BJ (cell line): ENCODE measurements around the gene MTCH1. TPM values are rescaled to one million over a fixed set of nuclear protein-coding genes. Genes with fewer than 3 reads are reported as not detected.

Experiments
- CTCF ChIA-PET: fragments of 350-600 bp; formaldehyde crosslinking; extraction: SDS; loops from one replicate; lab custom pipeline; 2021; ENCODE audit warnings: antibody characterized with exemption, inconsistent platforms; lab: Yijun Ruan, JAX
- POLR2A ChIA-PET: fragments of 300-600 bp; sonication (Branson Sonifier 250); formaldehyde crosslinking; extraction: SDS; loops from one replicate; lab custom pipeline; 2021; ENCODE audit warnings: antibody characterized with exemption; lab: Charles Lee
- DNase-seq: peaks from one replicate; pipeline ENCODE4 v3.0.0-alpha.2; 2011; ENCODE audit warnings: low read depth
- H3K27me3 ChIP-seq: 2 replicates; pipeline ENCODE4 v1.6.0; 2011; ENCODE audit warnings: low read length; ENCODE audit not compliant: control insufficient read depth, insufficient read depth
- H3K36me3 ChIP-seq: 2 replicates; pipeline ENCODE4 v1.5.1; 2011; ENCODE audit warnings: low read length; ENCODE audit not compliant: control insufficient read depth, insufficient read depth
- H3K4me3 ChIP-seq: 2 replicates; pipeline ENCODE4 v1.5.1; 2011; ENCODE audit warnings: low read depth, mild to moderate bottlenecking, control low read depth, low read length
- CTCF ChIP-seq: IDR thresholded peaks from 2 replicates; pipeline ENCODE4 v1.5.1; 2011; ENCODE audit warnings: low read depth, mild to moderate bottlenecking, control low read depth, inconsistent platforms, low read length, moderate library complexity; ENCODE audit not compliant: insufficient read depth
- polyA plus RNA-seq: library from polyadenylated mRNA; depleted of rRNA; stranded (reverse); fragments of >200 nt; gene quantifications from 2 replicates; pipeline ENCODE4 v1.2.3, GENCODE V29; 2011

MTCH1 gene
- polyA plus RNA-seq, 1 experiment = 207 TPM

- TF ChIP-seq CTCF = 0 out of 2 replicates have a peak, but pooled peaks have one; percentile 25
- no peak for DNase-seq
- Histone ChIP-seq H3K4me3 (no peak overlapping the region), H3K36me3 (peaks cover 24% of the 10 kb centered on the region), H3K27me3 (no peaks in the 10 kb centered on the region)
- POLR2A ChIA-PET = no interaction called here
- CTCF ChIA-PET = interaction anchor here (0.8 to 8.6 kb wide), 7 partner anchors 28 to 214 kb away, joined by 3 to 61 read pairs (median 8); partner anchors contain the start of gene C6orf89
These were observed 4.9 kb downstream of the MTCH1 start for GRCh38 chr6:36980876-36981619.

GRCh38 chr6:36980129-36980528, 5.9 kb downstream of the MTCH1 start:
- POLR2A ChIA-PET = no interaction called here
- TF ChIP-seq CTCF = no peak
- Histone ChIP-seq H3K4me3 (no peak overlapping the region), H3K36me3 (peaks cover 30% of the 10 kb centered on the region), H3K27me3 (no peaks in the 10 kb centered on the region)
- CTCF ChIA-PET = interaction anchor here (1.2 to 8.6 kb wide), 12 partner anchors 8 to 213 kb away, joined by 3 to 61 read pairs (median 8); partner anchors contain the start of genes C6orf89 and PI16
- no peak for DNase-seq

GRCh38 chr6:36979347-36979742, 6.7 kb downstream of the MTCH1 start:
- TF ChIP-seq CTCF = peak; percentile 90
- ChIA-PET POLR2A (no interaction called here), CTCF (interaction anchor here (0.6 to 8.6 kb wide), 31 partner anchors 8 to 213 kb away, joined by 3 to 61 read pairs (median 4); partner anchors contain the start of genes C6orf89 and PI16)
- H3K4me3 ChIP-seq = no peak overlapping the region
- H3K36me3 ChIP-seq = peaks cover 32% of the 10 kb centered on the region
- no peaks in the 10 kb centered on the region for H3K27me3 ChIP-seq
- no peak for DNase-seq

GRCh38 chr6:36978421-36979346, 7.3 kb downstream of the MTCH1 start:
- ChIA-PET POLR2A (no interaction called here), CTCF (interaction anchor here (0.6 to 8.6 kb wide), 29 partner anchors 10 to 212 kb away, joined by 3 to 61 read pairs (median 4); partner anchors contain the start of genes C6orf89 and PI16)
- DNase-seq = no peak
- TF ChIP-seq CTCF = no peak
- Histone ChIP-seq H3K4me3 (no peak overlapping the region), H3K36me3 (peaks cover 32% of the 10 kb centered on the region), H3K27me3 (no peaks in the 10 kb centered on the region)
